Endodermal cell (in vitro differentiated cells): Measurements from ENCODE around the gene MARVELD3. TPM values are rescaled to one million over a fixed set of nuclear protein-coding genes. Genes with fewer than 3 reads are reported as not detected.
A peak's percentile ranks its signal among the peaks of the same experiment; 100 is the strongest.

Experiments used
- DNase-seq: peaks from one replicate; pipeline ENCODE4 v3.0.0-alpha.2; 2017
- H3K27ac ChIP-seq: 2 replicates; pipeline ENCODE4 v1.5.1; 2013; ENCODE audit warnings: mild to moderate bottlenecking, low read depth, low read length, moderate library complexity
- H3K27me3 ChIP-seq: 2 replicates; pipeline ENCODE4 v1.6.1; 2013; ENCODE audit warnings: mild to moderate bottlenecking, low read length, moderate library complexity; ENCODE audit not compliant: insufficient read depth, control insufficient read depth, poor library complexity, severe bottlenecking
- H3K36me3 ChIP-seq: 2 replicates; pipeline ENCODE4 v1.7.0; 2013; ENCODE audit warnings: mild to moderate bottlenecking, low read length, moderate library complexity; ENCODE audit not compliant: control insufficient read depth, insufficient read depth
- H3K4me1 ChIP-seq: one replicate; pipeline ENCODE4 v1.7.0; 2013; ENCODE audit warnings: low read length; ENCODE audit not compliant: control insufficient read depth, insufficient read depth
- H3K4me3 ChIP-seq: 2 replicates; pipeline ENCODE4 v1.5.1; 2013; ENCODE audit warnings: mild to moderate bottlenecking, low read length, moderate library complexity
- H3K9ac ChIP-seq: 2 replicates; pipeline ENCODE4 v1.6.1; 2013; ENCODE audit warnings: mild to moderate bottlenecking, low read length, moderate library complexity; ENCODE audit not compliant: poor library complexity, severe bottlenecking; ENCODE audit errors: extremely low read depth
- H3K9me3 ChIP-seq: 2 replicates; pipeline ENCODE4 v1.6.1; 2013; ENCODE audit warnings: mild to moderate bottlenecking, low read length, moderate library complexity; ENCODE audit not compliant: control insufficient read depth
- H3K27ac Mint-ChIP-seq: 2 replicates; pipeline ENCODE4 v1.8.0; 2020; ENCODE audit warnings: mixed read lengths
- H3K27me3 Mint-ChIP-seq: 2 replicates; pipeline ENCODE4 v1.8.0; 2021; ENCODE audit warnings: mild to moderate bottlenecking, mixed read lengths; ENCODE audit not compliant: insufficient read depth
- H3K36me3 Mint-ChIP-seq: 2 replicates; pipeline ENCODE4 v1.8.0; 2020; ENCODE audit warnings: low read depth, mixed read lengths
- H3K4me1 Mint-ChIP-seq: 2 replicates; pipeline ENCODE4 v1.8.0; 2020; ENCODE audit warnings: mixed read lengths
- H3K4me3 Mint-ChIP-seq: 2 replicates; pipeline ENCODE4 v1.8.0; 2020; ENCODE audit warnings: mild to moderate bottlenecking, moderate library complexity, mixed read lengths
- H3K9me3 Mint-ChIP-seq: 2 replicates; pipeline ENCODE4 v1.8.0; 2020; ENCODE audit warnings: mild to moderate bottlenecking, mixed read lengths
- WGBS, 2 experiments: methylation state at CpG; one replicate each; pipeline versions ENCODE4 v1.1.5 to v1.1.7; 2013; ENCODE audit warnings: missing lambda C conversion rate in 2 of 2, mixed read lengths in 1 of 2; ENCODE audit not compliant: insufficient coverage in 1 of 2, insufficient read length in 1 of 2; 5-methylcytosine and 5-hydroxymethylcytosine counted together
- total RNA-seq, 2 donors: library from RNA; stranded (reverse); fragmentation: NEBNext Ultra II Directional in 1 of 2; extraction: Animal tissue kit (Norgen Biotek cat#: 25700) in 1 of 2; gene quantifications; 2 replicates in 1 of 2; 3 replicates in 1 of 2; pipeline ENCODE4 v1.2.1, GENCODE V29; 2021
- TF ChIP-seq, protein P1 (sequence below): fragments of 200-600 bp; sonication (generic); conservative IDR thresholded peaks from 2 replicates; pipeline ENCODE4 v1.5.0; 2021; ENCODE audit warnings: antibody characterized with exemption, mild to moderate bottlenecking

MARVELD3 gene
- total RNA-seq, 2 donors from 2014 or later, result 17.6 to 21.8 TPM

- Mint-ChIP-seq H3K9me3 (no peaks in the 10 kb centered on the region), H3K27me3 (peaks cover 10% of the 10 kb centered on the region), H3K36me3 (peaks cover 41% of the 10 kb centered on the region), H3K4me1 (peaks cover 1% of the 10 kb centered on the region), H3K27ac (no peak overlapping the region), H3K4me3 (no peak overlapping the region)
- TF ChIP-seq, protein P1, sequence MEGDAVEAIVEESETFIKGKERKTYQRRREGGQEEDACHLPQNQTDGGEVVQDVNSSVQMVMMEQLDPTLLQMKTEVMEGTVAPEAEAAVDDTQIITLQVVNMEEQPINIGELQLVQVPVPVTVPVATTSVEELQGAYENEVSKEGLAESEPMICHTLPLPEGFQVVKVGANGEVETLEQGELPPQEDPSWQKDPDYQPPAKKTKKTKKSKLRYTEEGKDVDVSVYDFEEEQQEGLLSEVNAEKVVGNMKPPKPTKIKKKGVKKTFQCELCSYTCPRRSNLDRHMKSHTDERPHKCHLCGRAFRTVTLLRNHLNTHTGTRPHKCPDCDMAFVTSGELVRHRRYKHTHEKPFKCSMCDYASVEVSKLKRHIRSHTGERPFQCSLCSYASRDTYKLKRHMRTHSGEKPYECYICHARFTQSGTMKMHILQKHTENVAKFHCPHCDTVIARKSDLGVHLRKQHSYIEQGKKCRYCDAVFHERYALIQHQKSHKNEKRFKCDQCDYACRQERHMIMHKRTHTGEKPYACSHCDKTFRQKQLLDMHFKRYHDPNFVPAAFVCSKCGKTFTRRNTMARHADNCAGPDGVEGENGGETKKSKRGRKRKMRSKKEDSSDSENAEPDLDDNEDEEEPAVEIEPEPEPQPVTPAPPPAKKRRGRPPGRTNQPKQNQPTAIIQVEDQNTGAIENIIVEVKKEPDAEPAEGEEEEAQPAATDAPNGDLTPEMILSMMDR, result peak; percentile 73
- Histone ChIP-seq H3K4me3 (no peak overlapping the region), H3K9me3 (no peaks in the 10 kb centered on the region), H3K4me1 (no peaks in the 10 kb centered on the region), H3K36me3 (peaks cover 27% of the 10 kb centered on the region), H3K27me3 (no peaks in the 10 kb centered on the region), H3K9ac (no peak overlapping the region), H3K27ac (no peak overlapping the region)
- peak; percentile 73 for DNase-seq
- WGBS, 2 experiments, result 70 to 83% methylated on average over 3 to 4 of the region's 4 CpGs
These were observed 19.5 kb downstream of the MARVELD3 start for GRCh38 chr16:71645450-71645849.

DNA sequence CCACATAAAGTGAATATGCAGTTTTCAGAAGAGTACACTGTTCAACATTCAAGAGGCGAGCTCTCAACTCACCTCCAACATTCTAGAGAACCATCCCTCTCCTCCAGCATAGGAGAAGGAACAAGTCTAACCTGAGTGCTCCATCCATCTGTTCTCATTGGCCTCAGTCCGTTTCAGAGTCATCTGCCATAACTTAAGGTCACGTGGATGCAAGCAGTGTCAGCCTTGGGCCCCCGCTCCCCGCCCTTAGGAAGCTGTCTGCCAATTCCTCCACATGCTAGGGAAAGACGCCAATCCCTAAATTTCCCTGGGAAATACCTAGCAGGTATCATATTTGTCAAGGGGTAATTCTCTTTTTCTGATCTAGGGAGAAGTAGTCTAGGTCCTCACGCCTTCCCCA is 21.4 kb downstream of the MARVELD3 start:
- Mint-ChIP-seq H3K4me1 (peaks cover 3% of the 10 kb centered on the region), H3K27me3 (no peaks in the 10 kb centered on the region)

GRCh38 chr16:71648162-71648561 is 22.2 kb downstream of the MARVELD3 start:
- TF ChIP-seq, protein P1, result no peak
- Histone ChIP-seq H3K9ac (no peak overlapping the region), H3K27ac (no peak overlapping the region), H3K36me3 (peaks cover 44% of the 10 kb centered on the region), H3K4me1 (no peaks in the 10 kb centered on the region), H3K9me3 (no peaks in the 10 kb centered on the region), H3K4me3 (no peak overlapping the region), H3K27me3 (no peaks in the 10 kb centered on the region)
- Mint-ChIP-seq H3K27ac (no peak overlapping the region), H3K27me3 (no peaks in the 10 kb centered on the region), H3K9me3 (no peaks in the 10 kb centered on the region), H3K4me3 (no peak overlapping the region), H3K4me1 (peaks cover 3% of the 10 kb centered on the region), H3K36me3 (peaks cover 39% of the 10 kb centered on the region)
- no peak for DNase-seq
- WGBS, 2 experiments, result 71 to 88% methylated on average over 1 to 2 of the region's 2 CpGs

More for the DNA sequence above, 21.4 kb downstream of the MARVELD3 start:
- no peaks in the 10 kb centered on the region for H3K27me3 ChIP-seq
- no peak overlapping the region for H3K27ac Mint-ChIP-seq
- H3K4me1 ChIP-seq, result no peaks in the 10 kb centered on the region
- no peak for DNase-seq
- no peak overlapping the region for H3K9ac ChIP-seq
- H3K9me3 ChIP-seq, result no peaks in the 10 kb centered on the region
- TF ChIP-seq, protein P1, result no peak
- no peak overlapping the region for H3K27ac ChIP-seq
- H3K36me3 ChIP-seq, result peaks cover 42% of the 10 kb centered on the region
- H3K4me3 ChIP-seq, result no peak overlapping the region
- no peak overlapping the region for H3K4me3 Mint-ChIP-seq
- H3K36me3 Mint-ChIP-seq, result peaks cover 40% of the 10 kb centered on the region
- no peaks in the 10 kb centered on the region for H3K9me3 Mint-ChIP-seq
- 89 to 97% methylated on average over 6 of the region's 7 CpGs for WGBS, 2 experiments
